GM20000 (cell line): Measurements from ENCODE around the gene NPBWR2.

Experiments used
- DNase-seq: peaks from one replicate; pipeline ENCODE4 v3.0.0; 2012; ENCODE audit warnings: low spot score
- CTCF ChIP-seq: IDR thresholded peaks from 2 replicates; pipeline ENCODE4 v1.5.1; 2012; ENCODE audit warnings: mild to moderate bottlenecking, control low read depth; ENCODE audit errors: extremely low read depth, missing control alignments

NPBWR2 gene

GRCh38 chr20:64152906-64153305, 45.5 kb upstream of the NPBWR2 start:
- TF ChIP-seq CTCF = no peak
- DNase-seq = no peak

- no peak for DNase-seq
- TF ChIP-seq CTCF = no peak
Measured at GRCh38 chr20:64151633-64152530, 44.5 kb upstream of the NPBWR2 start.

DNA sequence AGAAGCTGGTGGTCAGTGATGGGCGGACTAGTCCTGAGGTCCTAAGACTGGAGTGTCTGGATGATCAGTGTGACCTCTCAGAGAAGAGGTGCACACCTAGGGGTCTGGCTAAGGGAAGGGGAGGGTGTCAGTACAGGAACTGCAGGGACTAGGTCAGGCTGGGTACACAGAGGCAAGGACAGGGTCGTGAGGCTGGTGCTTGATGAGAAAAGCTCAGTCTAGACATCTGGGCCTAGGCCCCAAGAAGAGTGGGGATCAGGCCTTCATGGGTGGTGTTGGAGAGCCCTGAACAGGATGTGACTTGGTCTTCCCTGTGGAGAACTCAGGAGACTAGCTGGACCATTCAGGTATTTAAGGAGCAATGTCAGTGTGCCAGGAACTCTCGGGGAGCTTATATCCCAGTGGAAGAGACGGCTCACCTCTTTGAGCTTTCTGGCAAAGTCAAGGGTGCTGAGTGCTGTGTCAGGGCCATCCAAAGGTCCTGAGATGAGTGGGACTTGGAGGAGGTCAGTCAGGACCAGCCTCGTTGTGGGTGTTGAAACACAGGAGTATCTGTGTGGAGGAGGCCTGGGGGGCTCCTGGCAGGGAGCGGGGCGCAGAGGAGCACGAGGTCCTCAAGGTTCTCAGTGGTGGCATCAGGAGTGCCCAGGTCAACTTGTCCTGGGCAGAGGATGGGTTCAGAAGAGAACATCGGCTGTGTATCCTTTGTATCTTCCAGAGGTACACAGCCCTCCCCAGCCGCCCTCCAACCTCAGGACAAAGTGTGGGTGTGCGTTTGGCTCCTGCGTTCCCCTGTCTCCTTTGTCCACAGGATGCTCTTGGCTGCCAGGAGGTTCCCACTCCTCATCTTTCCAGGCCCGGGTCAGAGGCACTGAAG, 43.6 kb upstream of the NPBWR2 start:
- no peak for TF ChIP-seq CTCF
- no peak for DNase-seq

DNA sequence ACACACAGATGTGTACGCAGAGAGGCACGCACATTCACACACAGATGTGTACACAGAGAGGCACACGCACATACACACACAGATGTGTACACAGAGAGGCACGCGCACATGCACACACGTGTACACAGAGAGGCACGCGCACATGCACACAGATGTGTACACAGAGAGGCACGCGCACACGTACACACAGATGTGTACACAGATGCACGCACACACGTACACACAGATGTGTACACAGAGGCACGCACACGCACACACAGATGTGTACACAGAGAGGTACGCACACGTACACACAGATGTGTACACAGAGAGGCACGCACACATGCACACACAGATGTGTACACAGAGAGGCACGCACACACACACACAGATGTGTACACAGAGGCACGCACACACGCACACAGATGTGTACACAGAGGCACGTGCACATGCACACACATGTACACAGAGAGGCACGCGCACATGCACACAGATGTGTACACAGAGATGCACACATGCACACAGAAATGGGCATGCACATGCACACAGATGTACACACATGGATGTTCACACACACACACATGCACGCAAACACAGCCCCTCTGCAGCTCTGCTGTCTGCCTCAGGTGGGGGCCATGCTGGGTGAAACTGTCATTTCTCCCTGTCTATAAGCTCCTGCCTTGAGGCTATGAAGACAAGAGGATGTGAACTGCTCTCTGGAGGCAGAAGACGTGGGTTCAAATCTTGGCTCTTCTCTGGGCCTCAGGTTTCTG, 42.6 kb upstream of the NPBWR2 start:
- no peak for TF ChIP-seq CTCF
- no peak for DNase-seq

- DNase-seq = no peak
Measured at GRCh38 chr20:64149141-64149540, 41.8 kb upstream of the NPBWR2 start.

GRCh38 chr20:64148581-64148980, 41.2 kb upstream of the NPBWR2 start:
- no peak for TF ChIP-seq CTCF
- DNase-seq = no peak

More at GRCh38 chr20:64149141-64149540, 41.8 kb upstream of the NPBWR2 start:
- TF ChIP-seq CTCF = no peak
